Measurements from ENCODE around the gene RBM3. TPM values are rescaled to one million over a fixed set of nuclear protein-coding genes. Genes with fewer than 3 reads are reported as not detected.

The RBM3 gene
- total and polyA plus RNA-seq, 11 donors = 34.5 to 187 (median 111) TPM

- ATAC-seq (peak; percentile 88 to 96 (median 92)), DNase-seq (peak; percentile 95 to 97 (median 96))
- Histone ChIP-seq H3K9me3 (no peaks in the 10 kb centered on the region), H3K36me3 (peaks cover 0 to 14% (median 2%) of the 10 kb centered on the region in 9 donors), H3K27ac (peak within 1 kb of the TSS; percentile 73 to 95 (median 90)), H3K4me1 (peaks cover 0 to 16% (median 3%) of the 10 kb centered on the region in 12 donors), H3K4me3 (peak within 1 kb of the TSS; percentile 53 to 91 (median 74)), H3K27me3 (peaks cover 0 to 6% (median 0%) of the 10 kb centered on the region in 9 donors)
- TF ChIP-seq, protein P1, sequence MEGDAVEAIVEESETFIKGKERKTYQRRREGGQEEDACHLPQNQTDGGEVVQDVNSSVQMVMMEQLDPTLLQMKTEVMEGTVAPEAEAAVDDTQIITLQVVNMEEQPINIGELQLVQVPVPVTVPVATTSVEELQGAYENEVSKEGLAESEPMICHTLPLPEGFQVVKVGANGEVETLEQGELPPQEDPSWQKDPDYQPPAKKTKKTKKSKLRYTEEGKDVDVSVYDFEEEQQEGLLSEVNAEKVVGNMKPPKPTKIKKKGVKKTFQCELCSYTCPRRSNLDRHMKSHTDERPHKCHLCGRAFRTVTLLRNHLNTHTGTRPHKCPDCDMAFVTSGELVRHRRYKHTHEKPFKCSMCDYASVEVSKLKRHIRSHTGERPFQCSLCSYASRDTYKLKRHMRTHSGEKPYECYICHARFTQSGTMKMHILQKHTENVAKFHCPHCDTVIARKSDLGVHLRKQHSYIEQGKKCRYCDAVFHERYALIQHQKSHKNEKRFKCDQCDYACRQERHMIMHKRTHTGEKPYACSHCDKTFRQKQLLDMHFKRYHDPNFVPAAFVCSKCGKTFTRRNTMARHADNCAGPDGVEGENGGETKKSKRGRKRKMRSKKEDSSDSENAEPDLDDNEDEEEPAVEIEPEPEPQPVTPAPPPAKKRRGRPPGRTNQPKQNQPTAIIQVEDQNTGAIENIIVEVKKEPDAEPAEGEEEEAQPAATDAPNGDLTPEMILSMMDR (IDR thresholded peaks at IDR 0.05) = peak in 11 of 12 donors; percentile 6 to 66 (median 45)
- peak in 1 of 2 donors; percentile 45 for TF ChIP-seq POLR2A (IDR thresholded peaks at IDR 0.05)
- WGBS, 4 donors = 1 to 67% (median 23%) methylated on average over 31 to 59 of the region's 59 CpGs
- intact Hi-C loops (cut with DNase I) = loop anchor here in 1 of 10 donors (5.0 to 10.0 kb wide), 2 partner anchors 55 to 263 kb away; partner anchors contain the start of genes HDAC6 and WDR13
Measured at GRCh38 chrX:48539345-48540027, 34.8 kb upstream of the RBM3 start, which contains the start of gene TBC1D25. TSS of gene TBC1D25 (plus strand) at chrX:48539714. CDS start at chrX:48539798, 84 bp downstream.

DNA sequence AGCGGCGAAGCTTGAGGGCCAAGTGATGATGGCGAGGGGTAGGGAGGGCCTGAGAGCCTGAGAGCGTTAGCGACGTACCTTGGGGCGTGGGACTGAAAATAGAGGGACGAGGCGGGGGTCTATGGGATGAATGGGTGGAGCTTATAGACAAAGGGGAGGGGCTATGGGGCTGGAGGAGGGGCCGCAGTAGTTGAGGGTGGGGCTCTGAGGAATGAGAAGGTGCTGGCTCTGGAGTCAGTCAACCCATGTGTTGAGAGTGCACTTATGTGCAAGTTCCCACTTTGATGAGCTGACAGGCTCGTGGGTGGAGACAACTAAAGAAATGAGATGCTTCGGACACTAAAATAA, 34.3 kb upstream of the RBM3 start:
- peak; percentile 45 to 62 (median 55) for ATAC-seq
- WGBS, 4 donors = 2 to 67% (median 28%) methylated on average over 12 of the region's 12 CpGs
- H3K4me1 ChIP-seq = peaks cover 0 to 16% (median 3%) of the 10 kb centered on the region in 12 donors
- peak overlapping the region; percentile 73 to 95 (median 90) for H3K27ac ChIP-seq
- DNase-seq = peak in 2 of 5 donors; percentile 17 to 40
- intact Hi-C loops (cut with DNase I) = no loop called here
- no peak for TF ChIP-seq POLR2A (IDR thresholded peaks at IDR 0.05)
- TF ChIP-seq, protein P1 (IDR thresholded peaks at IDR 0.05) = no peak
- H3K36me3 ChIP-seq = peaks cover 0 to 18% (median 7%) of the 10 kb centered on the region in 9 donors
- no peaks in the 10 kb centered on the region for H3K9me3 ChIP-seq
- peaks cover 0 to 6% (median 0%) of the 10 kb centered on the region in 9 donors for H3K27me3 ChIP-seq
- H3K4me3 ChIP-seq = peak overlapping the region; percentile 53 to 91 (median 74)

- ATAC-seq (no peak), DNase-seq (no peak)
- Histone ChIP-seq H3K36me3 (peaks cover 0 to 23% (median 8%) of the 10 kb centered on the region in 9 donors), H3K4me1 (peaks cover 0 to 16% (median 3%) of the 10 kb centered on the region in 12 donors), H3K9me3 (no peaks in the 10 kb centered on the region), H3K27ac (peak overlapping the region in 9 of 12 donors; percentile 24 to 95 (median 91)), H3K27me3 (peaks cover 0 to 3% (median 0%) of the 10 kb centered on the region in 9 donors), H3K4me3 (peak overlapping the region; percentile 53 to 91 (median 74))
- 53 to 69% (median 64%) methylated on average over 7 of the region's 7 CpGs for WGBS, 4 donors
- intact Hi-C loops (cut with DNase I) = no loop called here
- TF ChIP-seq, protein P1 (IDR thresholded peaks at IDR 0.05) = no peak
- no peak for TF ChIP-seq POLR2A (IDR thresholded peaks at IDR 0.05)
Measured at GRCh38 chrX:48540480-48540879, 33.8 kb upstream of the RBM3 start.

- no peak for TF ChIP-seq POLR2A (IDR thresholded peaks at IDR 0.05)
- TF ChIP-seq, protein P1 (IDR thresholded peaks at IDR 0.05) = no peak
- H3K27me3 ChIP-seq = peaks cover 0 to 3% (median 0%) of the 10 kb centered on the region in 9 donors
- ATAC-seq (no peak), DNase-seq (no peak)
- H3K4me3 ChIP-seq = no peak overlapping the region
- intact Hi-C loops (cut with DNase I) = no loop called here
- peaks cover 0 to 16% (median 3%) of the 10 kb centered on the region in 12 donors for H3K4me1 ChIP-seq
- H3K36me3 ChIP-seq = peaks cover 0 to 30% (median 8%) of the 10 kb centered on the region in 9 donors
- H3K9me3 ChIP-seq = no peaks in the 10 kb centered on the region
- no peak overlapping the region for H3K27ac ChIP-seq
- WGBS, 4 donors = 77 to 92% (median 85%) methylated on average over 10 of the region's 10 CpGs
Measured at GRCh38 chrX:48541140-48541814, 33.0 kb upstream of the RBM3 start.

Data from heart left ventricle (tissue), 16 donors.